HG03159 (cell line): ENCODE data around the gene KLRB1.
A peak's percentile ranks its signal among the peaks of the same experiment; 100 is the strongest.
"Not testable (repeated sequence)": the region's sequence is repeated elsewhere in the genome, so short reads cannot be mapped to it uniquely, and the experiment has no call there.

Experiments
- ATAC-seq: cut with Tn5 transposase; IDR thresholded peaks from one replicate; pipeline ENCODE4 v1.9.1; 2021; ENCODE audit warnings: mild to moderate bottlenecking, moderate library complexity; ENCODE audit not compliant: unreplicated experiment

Gene KLRB1

DNA sequence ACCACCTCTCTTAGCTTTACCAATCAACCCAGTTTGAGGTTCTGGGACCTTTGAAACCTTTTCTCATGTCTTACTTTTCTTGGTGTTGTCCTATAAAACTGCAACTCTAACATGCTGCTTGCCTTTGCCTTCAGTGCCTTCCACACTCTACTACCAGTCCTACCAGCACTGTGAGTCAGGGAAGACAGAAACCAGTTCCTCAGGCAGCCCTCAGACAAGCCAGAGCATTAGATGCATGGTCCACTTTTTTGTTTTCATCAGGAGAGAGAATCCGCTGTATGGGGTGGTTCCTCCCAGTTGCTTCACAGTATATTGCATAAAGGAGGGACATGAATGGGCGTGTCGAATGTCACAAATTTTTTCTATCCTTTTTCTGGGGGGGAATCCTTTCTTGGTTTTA lies 17.3 kb upstream of the KLRB1 start:
- ATAC-seq, result no peak

DNA sequence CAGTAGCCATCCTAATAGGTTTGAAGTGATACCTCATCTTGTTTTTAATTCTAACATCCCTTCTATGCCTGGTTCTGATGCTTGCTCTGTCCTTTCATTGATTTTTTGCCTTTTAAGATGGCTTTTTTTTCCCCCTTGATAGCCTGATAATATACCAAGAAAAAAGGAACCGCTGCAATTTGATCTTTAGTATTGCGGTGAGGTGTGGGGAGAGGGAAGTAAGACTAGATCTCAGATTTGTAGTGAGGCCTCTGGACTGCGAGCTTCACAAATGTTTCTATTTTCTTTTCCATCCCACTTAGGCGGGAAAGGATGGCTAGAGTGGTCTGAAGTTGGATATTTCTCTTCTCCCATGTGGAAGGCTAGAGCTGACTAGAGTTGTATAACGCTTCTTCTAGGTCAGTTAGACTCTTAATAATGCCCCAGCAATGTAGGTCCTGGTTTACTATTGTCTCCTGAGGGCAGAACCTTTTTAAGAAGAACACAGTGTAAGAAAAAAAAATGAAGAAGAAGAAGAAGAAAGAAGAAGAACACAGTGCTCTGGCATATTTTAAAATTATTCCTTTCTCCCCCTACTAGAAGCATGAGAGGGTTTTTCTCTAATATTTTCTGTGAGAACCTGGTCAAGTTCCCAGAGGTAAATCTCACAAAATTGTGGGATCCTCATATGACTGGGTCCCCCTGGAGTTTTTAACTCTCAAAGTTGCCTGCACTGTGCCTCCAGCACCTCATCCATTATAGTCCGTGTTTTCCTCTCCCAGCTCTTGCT lies 11.9 kb upstream of the KLRB1 start:
- no peak for ATAC-seq

DNA sequence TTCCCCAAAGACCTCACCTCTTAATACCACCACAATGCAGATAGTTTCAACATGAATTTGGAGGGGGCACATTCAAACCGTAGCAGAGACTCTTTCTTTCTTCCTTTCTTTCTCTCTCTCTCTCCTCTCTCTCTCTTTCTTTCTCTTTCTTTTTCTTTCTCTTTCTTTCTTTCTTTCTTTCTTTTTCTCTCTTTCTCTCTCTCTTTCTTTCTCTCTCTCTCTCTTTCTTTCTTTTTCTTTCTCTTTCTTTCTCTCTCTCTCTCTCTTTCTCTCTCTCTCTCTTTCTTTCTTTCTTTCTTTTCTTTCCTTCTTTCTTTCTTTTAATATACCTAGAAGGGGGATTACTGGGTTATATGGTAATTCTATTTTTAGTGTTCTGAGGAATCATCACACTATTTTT lies 11.2 kb upstream of the KLRB1 start:
- not testable (repeated sequence) for ATAC-seq

DNA sequence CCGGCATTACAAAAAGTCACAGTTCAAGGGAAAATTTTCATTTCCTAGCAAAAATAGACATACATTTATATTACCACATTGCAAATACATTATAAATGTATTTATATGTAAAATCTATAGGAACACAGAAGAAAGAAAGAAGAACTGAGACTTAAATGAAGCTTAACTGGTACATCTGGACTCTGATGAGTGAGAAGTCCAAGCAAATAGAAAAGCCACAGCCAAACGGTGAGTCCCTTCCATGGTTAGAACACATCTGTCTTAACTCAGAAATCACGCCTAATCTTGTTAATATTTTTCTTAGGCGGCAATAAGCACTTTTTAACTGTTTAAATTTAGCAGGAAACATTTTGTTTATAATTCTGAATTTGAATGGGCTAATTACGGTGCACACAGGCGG lies 9.4 kb upstream of the KLRB1 start:
- no peak for ATAC-seq

DNA sequence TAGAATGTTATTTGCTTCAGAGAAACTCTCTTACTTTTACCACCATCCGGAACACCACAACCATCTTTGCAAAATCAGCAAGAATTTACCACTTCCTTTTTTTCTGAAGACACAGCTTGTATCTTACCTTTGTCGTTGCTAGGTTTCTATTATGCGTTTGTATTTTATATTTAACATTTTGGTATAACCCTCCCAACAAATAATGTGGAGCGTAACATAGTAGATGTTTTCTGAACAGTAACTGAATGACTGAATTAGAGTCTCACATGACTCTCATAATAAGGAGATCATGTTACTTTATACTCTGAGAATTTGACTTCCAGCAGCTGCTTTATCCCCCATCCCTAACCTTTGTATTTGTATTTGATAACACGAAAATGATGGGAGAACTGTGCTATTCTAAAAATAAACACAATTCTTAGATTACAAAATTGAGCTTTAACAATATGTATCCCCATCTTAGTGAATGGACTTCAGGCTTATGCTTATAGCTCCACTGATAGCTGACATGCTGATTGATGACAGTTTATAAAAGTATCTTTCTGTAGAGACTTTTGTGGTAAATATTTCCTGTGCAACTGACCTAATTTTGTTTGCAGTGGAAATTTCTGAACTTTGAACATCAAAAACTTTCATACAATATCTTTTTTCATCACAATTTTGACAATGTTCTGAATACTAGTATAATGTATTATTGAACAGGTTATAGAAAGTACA lies 7.9 kb upstream of the KLRB1 start:
- ATAC-seq, result peak; percentile 78

DNA sequence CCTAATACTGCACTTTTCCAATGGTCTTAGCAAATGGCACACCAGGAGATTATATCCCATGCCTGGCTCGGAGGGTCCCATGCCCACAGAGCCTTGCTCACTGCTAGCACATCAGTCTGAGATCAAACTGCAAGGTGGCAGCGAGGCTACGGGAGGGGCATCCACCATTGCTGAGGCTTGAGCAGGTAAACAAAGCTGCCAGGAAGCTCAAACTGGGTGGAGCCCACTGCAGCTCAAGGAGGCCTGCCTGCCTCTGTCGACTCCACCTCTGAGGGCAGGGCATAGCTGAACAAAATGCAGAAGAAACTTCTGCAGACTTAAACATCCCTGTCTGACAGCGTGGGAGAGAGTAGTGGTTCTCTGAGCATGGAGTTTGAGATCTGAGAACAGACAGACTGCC lies 2.9 kb upstream of the KLRB1 start:
- ATAC-seq, result not testable (repeated sequence)

DNA sequence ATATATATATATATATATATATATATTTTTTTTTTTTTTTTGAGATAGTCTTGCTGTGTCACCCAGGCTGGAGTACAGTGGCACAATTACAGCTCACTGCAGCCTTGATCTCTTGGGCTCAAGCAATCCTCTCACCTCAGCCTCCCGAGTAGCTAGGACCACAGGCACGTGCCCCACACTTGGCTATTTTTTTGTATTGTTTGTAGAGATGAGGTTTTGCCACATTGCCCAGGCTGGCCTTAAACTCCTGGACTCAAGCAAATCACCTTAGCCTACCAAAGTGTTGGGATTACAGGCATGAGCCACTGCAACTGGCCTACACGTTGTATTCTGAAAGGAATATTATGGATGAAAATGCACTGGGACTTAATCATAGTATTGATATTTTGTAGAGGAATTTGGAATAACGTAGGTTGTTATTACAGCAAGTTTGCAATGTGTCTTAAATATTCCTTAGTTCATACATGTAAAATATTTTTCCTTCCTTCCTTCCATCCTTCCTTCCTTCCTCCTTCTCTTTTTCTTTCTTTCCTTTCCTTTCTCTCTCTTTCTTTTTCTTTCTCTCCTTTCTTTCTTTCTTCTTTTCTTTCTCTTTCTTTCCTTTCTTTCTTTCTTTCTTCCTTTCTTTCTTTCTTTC lies 862 bp downstream of the KLRB1 start:
- ATAC-seq, result no peak

DNA sequence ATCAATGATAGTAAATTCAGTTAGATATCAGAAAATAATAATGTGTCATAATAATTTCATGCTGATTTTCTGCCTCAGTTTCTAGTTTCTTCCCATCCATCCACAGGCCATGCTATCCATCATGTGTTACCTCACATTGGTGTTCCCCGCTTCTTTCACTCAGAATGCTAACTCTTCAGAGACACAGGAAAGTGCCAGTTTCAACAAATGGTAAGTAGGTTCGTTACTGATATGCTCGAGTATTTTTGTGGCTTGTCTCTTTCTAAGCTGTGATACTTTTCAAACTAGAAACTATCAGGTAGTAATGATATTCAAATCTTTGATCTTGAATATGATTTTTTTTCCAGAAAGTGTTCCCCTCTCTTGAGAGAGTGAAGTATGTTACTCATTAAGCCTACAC lies 1.5 kb downstream of the KLRB1 start:
- ATAC-seq, result no peak

DNA sequence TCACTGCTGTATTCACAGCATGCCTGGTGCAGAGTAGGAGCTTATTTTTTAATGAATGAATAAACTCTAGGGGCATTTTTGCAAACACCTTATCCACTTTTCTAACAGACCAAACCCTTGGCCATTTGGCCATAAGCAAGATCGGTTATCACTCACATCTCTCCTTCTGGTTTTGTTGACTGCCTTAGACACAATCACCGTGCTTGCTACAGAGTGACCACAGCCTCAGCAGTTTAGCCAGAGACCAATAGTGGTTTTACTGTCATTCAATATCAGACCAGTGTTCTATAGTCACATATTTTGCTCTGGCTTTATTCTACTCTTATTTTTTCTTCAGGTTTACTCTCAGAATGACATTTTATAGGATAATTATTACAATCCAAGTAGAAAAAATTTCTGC lies 2.2 kb downstream of the KLRB1 start:
- ATAC-seq, result no peak

DNA sequence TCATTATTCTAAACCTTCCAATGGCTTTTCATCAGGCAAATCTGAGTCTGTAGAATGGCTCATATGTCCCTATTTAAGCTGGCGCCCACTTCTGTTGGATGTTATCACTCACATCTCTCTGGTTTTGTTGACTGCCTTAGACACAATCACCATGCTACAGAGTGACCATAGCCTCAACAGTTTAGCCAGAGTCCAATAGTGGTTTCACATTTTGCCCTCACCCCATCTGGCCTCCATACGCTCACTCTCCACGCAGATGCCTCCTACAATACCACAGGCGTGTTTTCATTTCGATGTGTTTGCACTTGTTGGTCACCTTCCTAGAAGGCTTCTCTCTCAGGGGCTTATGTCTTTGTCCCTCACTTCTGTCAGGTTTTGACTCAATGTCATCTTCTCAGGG lies 3.4 kb downstream of the KLRB1 start:
- ATAC-seq, result no peak

DNA sequence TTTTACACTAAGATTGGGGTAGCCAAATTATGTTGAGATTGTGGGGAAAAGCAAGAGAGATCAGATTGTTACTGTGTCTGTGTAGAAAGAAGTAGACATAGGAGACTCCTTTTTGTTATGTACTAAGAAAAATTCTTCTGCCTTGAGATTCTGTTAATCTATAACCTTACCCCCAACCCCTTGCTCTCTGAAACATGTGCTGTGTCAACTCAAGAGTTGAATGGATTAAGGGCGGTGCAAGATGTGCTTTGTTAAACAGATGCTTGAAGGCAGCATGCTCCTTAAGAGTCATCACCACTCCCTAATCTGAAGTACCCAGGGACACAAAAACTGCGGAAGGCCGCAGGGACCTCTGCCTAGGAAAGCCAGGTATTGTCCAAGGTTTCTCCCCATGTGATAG lies 7.3 kb downstream of the KLRB1 start:
- ATAC-seq, result not testable (repeated sequence)

DNA sequence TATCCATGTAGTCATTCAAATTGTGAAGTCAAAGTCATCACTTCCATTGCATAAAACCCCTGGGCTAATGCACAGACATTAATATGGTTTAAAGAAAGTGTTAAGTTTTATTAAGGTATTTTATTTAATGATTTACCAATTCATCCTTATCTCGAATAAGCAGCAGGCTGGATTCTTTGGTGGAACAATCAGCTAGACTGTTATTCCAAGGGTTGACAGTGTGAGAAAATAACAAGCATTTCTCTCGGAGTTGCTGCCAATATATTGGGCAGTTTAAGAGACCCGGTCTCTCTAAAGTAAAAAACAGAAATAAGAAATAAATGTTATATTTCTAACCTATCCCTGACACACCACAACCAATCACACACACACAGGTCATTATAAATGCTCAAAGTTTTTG lies 9.4 kb downstream of the KLRB1 start:
- ATAC-seq, result no peak

DNA sequence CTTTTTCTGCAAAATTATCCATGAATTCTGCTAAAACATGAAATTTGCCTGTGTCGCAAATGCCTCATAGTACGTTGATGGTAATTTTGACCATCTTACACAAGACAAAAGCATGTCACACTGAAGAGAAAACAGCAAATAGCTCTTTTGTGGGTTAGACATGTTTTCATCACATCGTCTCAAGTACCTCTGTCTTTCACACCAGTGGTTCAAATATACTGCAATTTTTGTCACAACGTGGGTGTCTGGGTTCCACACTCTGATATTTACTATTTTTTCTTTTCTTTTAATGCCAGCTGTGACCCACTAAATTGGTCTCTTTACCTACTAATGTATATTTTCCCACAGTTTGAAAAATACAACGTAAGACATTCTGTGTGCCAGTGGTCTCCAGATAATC lies 10.4 kb downstream of the KLRB1 start:
- no peak for ATAC-seq

DNA sequence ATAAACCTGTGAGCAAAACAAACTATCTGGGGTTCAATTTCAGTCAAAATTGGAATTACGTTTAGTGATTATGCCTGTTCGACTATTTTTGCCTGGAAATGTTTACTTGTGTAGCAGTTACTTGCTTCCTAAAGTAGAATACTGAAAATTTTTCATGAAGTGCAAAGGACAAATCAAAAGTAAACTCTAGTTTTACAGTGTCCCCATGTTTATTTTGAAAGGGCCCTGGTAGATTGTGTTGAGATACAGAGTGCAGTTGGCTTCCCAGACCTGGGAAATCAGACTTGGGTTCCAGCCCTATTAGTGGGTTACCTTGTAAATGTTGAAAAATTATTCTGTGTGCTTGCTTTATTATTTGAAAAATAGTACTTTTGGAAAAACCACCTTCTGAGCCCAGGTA lies 17.3 kb downstream of the KLRB1 start:
- ATAC-seq, result no peak

DNA sequence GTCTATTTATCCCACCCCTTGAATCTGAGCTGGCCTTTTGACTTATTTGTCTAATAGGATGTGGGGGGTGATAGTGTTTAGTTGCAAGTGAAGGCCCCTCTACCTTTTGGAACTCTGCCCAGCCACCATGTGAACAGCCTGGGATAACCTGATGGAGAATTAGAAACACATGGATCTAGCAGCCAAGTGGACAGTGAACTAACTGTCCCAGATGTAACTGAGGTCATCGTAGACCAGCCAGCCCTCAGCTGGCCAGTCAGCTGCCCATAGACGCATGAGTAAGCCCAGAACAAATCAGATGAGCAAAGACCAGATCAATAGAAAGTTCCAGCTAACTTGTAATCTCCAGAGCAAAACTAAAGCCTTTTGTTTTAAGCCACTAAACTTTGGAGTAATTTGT lies 19.0 kb downstream of the KLRB1 start:
- ATAC-seq, result no peak

DNA sequence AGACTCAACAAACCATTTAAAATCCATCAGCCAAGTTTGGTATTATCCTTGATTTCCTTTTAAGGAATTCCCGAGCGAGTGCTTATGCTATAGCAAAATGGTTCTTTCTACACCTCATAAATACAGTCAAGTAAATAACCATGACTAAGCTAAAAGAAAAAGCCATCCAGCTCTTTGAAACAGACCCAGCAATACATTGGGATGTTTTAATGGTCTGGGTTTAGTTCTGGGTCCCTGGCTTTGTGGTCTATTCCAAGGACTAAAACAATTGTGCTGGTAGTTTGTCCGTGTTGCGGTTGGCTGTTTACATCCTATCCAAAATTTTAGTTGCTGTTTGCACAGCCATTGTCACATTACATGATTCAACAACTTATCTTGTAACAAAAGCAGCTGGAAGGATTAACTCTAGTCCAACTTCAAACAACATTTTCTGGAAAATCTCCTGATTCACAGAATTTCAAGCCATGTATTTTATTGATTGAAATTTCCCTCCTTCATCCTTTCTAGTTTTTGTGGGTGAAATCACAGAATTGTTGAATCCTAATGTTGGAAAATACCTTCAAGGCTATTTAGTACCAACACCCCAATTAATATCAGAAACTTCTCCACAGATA lies 19.6 kb downstream of the KLRB1 start:
- ATAC-seq, result no peak

DNA sequence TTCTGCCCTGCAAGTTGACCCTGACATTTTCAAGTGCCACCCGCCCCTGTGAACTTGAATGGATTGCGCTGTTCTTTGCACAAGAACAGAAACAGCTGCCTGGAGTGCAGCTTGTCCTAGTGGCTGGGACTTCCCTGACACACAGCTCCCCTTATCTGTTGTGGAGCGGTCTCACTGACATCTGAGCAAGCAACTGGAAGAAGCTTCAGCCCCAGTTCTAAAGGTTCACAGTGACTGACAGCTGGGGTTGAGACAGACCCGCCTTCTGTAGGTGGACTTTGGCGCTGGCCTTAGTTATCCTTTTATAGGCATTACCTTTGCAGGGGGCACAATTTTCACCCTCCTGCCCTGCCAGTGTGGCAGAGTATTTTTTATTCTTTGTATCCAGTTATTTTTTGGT lies 30.0 kb downstream of the KLRB1 start:
- ATAC-seq, result not testable (repeated sequence)

DNA sequence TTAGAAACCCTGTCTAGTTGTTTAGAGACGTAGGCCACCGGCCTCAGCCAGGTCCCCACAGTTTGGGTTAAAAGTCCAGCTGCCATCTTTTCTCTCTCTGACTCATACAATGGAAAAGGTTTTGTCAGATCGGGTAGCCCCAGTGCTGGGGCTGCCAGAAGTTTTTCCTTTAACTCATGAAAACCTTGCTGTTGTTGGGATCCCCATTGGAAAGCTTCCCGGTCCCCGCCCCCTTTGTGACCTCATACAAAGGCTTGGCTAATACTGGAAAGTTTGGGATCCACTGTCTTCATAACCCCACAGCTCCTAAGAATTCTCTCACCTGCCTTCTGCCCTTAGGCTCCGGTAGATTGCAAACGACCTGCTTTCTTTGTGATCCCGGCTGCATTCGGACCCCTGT lies 40.6 kb downstream of the KLRB1 start:
- ATAC-seq, result not testable (repeated sequence)

DNA sequence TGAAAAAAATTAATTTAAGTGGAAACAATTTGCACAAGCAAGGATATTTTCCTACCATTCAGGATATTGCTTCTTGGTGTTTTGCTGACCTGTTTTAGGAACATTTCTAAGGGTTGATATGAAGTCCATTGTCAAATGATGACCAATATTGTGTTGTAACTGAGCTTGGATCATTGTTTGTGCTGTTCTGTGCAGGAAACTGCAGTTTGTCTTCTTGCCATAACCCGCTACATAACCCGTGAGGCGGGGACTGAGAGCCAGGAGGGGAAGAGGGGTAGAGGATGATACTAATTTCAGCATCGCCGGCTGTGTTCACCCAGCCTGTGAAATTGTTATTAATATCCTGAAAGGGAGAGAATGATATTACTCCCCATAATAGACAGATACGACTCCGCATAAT lies 41.6 kb downstream of the KLRB1 start:
- ATAC-seq, result not testable (repeated sequence)

DNA sequence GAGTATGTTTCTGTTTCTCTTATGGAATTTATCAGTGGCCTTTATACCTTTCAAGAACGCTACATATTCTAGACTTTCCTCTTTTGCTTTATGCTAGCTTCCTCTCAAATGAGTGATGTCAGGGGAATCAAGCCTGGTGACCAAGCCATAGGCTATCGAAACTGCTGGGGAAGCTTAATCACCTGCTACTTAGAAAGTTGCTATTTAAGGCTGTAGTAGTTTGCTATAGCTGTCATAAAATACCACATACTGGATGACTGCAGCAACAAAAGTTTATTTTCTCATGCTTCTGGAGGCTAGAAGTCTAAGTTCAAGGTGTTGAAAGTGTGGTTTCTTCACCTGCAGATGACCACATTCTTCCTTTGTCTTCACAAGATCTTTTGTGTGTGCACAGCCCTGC lies 43.3 kb downstream of the KLRB1 start:
- ATAC-seq, result not testable (repeated sequence)

DNA sequence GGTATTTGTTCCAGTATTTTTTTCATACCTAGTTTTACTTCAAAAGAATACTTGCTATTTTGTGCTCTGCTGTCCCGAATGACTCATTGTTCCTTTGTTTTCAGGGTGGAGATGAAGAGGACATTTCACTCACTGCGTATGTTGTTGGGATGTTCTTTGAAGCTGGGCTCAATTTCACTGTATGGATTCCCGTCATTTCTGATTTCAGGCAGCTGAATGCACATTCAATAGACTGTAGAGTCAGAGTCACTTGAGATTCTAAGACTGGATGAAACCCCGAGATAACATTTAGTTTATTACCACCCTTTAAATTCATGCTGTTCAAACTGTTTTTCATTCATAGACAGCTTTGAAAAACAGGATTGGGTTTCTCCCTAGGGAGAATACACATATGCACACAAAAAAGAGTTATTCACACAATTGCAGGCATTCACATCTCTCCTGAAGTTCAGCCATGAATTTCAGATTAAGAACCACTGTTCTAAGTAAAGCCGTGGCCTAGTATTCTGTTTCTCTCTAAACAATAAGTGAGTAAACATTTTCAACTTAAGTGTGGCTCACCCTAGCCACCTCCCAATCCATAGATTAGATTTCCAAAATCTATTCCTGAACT lies 44.8 kb downstream of the KLRB1 start:
- not testable (repeated sequence) for ATAC-seq
